H1 (cell line): ENCODE data around the gene RPS27. TPM values are rescaled to one million over a fixed set of nuclear protein-coding genes. Genes with fewer than 3 reads are reported as not detected.
A peak's percentile ranks its signal among the peaks of the same experiment; 100 is the strongest.

Source experiments
- CTCF ChIA-PET: fragments of 300-600 bp; sonication (Branson Sonifier 250); formaldehyde crosslinking; loops from one replicate; lab custom pipeline; 2021; ENCODE audit not compliant: partially characterized antibody; lab: Charles Lee
- POLR2A ChIA-PET: fragments of 300-600 bp; sonication (Branson Sonifier 250); formaldehyde crosslinking; loops from one replicate; lab custom pipeline; 2021; ENCODE audit warnings: inconsistent platforms; ENCODE audit not compliant: partially characterized antibody; lab: Charles Lee
- DNase-seq, 2 experiments: peaks; one replicate each; pipeline versions ENCODE4 v3.0.0 to v3.0.0-alpha.2; 2010 to 2022; ENCODE audit warnings: low spot score in 2 of 2, low read depth in 1 of 2, mixed read lengths in 1 of 2
- FAIRE-seq: peaks from 2 replicates; lab custom pipeline; 2011; peaks lifted over from hg19 to GRCh38; lab: Jason Lieb, UNC
- H2AFZ ChIP-seq: 2 replicates; pipeline ENCODE4 v1.8.1; 2012; ENCODE audit warnings: low read length, inconsistent platforms
- H2AK5ac ChIP-seq: 2 replicates; pipeline ENCODE4 v1.6.1; 2013; ENCODE audit warnings: low read depth, low read length
- H2BK120ac ChIP-seq: replicated peaks from 2 replicates; pipeline ENCODE3; 2013; ENCODE audit warnings: low read depth, low read length, inconsistent platforms
- H2BK12ac ChIP-seq: 2 replicates; pipeline ENCODE4 v1.6.1; 2013; ENCODE audit warnings: low read depth, low read length
- H2BK15ac ChIP-seq: 2 replicates; pipeline ENCODE4 v1.6.1; 2013; ENCODE audit warnings: low read length
- H2BK20ac ChIP-seq: 2 replicates; pipeline ENCODE4 v1.6.1; 2013; ENCODE audit warnings: low read length
- H2BK5ac ChIP-seq: 2 replicates; pipeline ENCODE4 v1.6.1; 2013; ENCODE audit warnings: low read depth, low read length
- H3K14ac ChIP-seq: 2 replicates; pipeline ENCODE4 v1.6.1; 2013; ENCODE audit warnings: inconsistent platforms; ENCODE audit not compliant: insufficient read length
- H3K18ac ChIP-seq: 2 replicates; pipeline ENCODE4 v1.6.1; 2013; ENCODE audit warnings: low read length; ENCODE audit errors: extremely low read depth
- H3K23ac ChIP-seq: 2 replicates; pipeline ENCODE4 v1.6.1; 2013; ENCODE audit warnings: inconsistent platforms; ENCODE audit not compliant: insufficient read length
- H3K23me2 ChIP-seq: 2 replicates; pipeline ENCODE4 v1.6.1; 2013; ENCODE audit warnings: low read depth, low read length
- H3K27ac ChIP-seq: 2 replicates; pipeline ENCODE4 v1.6.1; 2011; ENCODE audit warnings: low read depth, low read length, inconsistent platforms
- H3K27me3 ChIP-seq, 4 experiments: replicated peaks in 1 of 4; 1 replicate in 1 of 4; 2 replicates in 3 of 4; pipeline versions ENCODE4 v1.6.1 to v1.8.1; 2011 to 2013; ENCODE audit warnings: low read length in 3 of 4, mild to moderate bottlenecking in 3 of 4, inconsistent platforms in 2 of 4, mixed read lengths in 2 of 4, moderate library complexity in 1 of 4; ENCODE audit not compliant: control insufficient read depth in 3 of 4, insufficient read depth in 3 of 4; ENCODE audit errors: extremely low read depth in 1 of 4
- H3K36me3 ChIP-seq, 4 experiments: 2 replicates each; pipeline versions ENCODE4 v1.6.1 to v1.8.1; 2011 to 2013; ENCODE audit warnings: mild to moderate bottlenecking in 4 of 4, low read length in 3 of 4, moderate library complexity in 2 of 4, control low read depth in 1 of 4, inconsistent platforms in 1 of 4; ENCODE audit not compliant: insufficient read depth in 4 of 4, control insufficient read depth in 2 of 4
- H3K4ac ChIP-seq: replicated peaks from 2 replicates; pipeline ENCODE3; 2013; ENCODE audit warnings: low read length, low read depth, mixed read lengths, inconsistent platforms; ENCODE audit not compliant: insufficient read length
- H3K4me1 ChIP-seq, 4 experiments: replicated peaks in 1 of 4; 1 replicate in 1 of 4; 2 replicates in 3 of 4; pipeline versions ENCODE4 v1.6.1 to v1.8.1; 2011 to 2013; ENCODE audit warnings: low read length in 3 of 4, inconsistent platforms in 2 of 4, mixed read lengths in 1 of 4; ENCODE audit not compliant: insufficient read depth in 4 of 4, control insufficient read depth in 3 of 4
- H3K4me2 ChIP-seq, 2 experiments: 2 replicates each; pipeline versions ENCODE4 v1.6.1 to v1.8.1; 2011 to 2013; ENCODE audit warnings: low read depth in 2 of 2, low read length in 2 of 2, control low read depth in 1 of 2, inconsistent platforms in 1 of 2, mild to moderate bottlenecking in 1 of 2; ENCODE audit not compliant: insufficient read depth in 1 of 2
- H3K4me3 ChIP-seq, 4 experiments: fragments of 200-600, 300-600 bp in 1 of 4; sonication (generic), shearing (Covaris generic), sonication (Bioruptor Twin) in 1 of 4; 2 replicates each; pipeline versions ENCODE4 v1.5.1 to v1.8.1; 2011 to 2016; ENCODE audit warnings: low read length in 4 of 4, low read depth in 3 of 4, control low read depth in 2 of 4, inconsistent platforms in 2 of 4, mild to moderate bottlenecking in 2 of 4, mixed read lengths in 1 of 4, moderate library complexity in 1 of 4; ENCODE audit not compliant: insufficient read depth in 2 of 4; ENCODE audit errors: extremely low read depth in 1 of 4
- H3K56ac ChIP-seq: replicated peaks from 2 replicates; pipeline ENCODE3; 2013; ENCODE audit warnings: low read depth, mild to moderate bottlenecking, mixed read lengths, low read length, inconsistent platforms; ENCODE audit not compliant: insufficient read length
- H3K79me1 ChIP-seq: 2 replicates; pipeline ENCODE4 v1.6.1; 2013; ENCODE audit warnings: low read depth, low read length, control low read depth
- H3K79me2 ChIP-seq, 2 experiments: 2 replicates each; pipeline versions ENCODE4 v1.6.1 to v1.8.1; 2012 to 2013; ENCODE audit warnings: low read length in 2 of 2, mild to moderate bottlenecking in 2 of 2, inconsistent platforms in 1 of 2; ENCODE audit not compliant: insufficient read depth in 2 of 2, control insufficient read depth in 1 of 2
- H3K9ac ChIP-seq, 4 experiments: replicated peaks in 1 of 4; 1 replicate in 1 of 4; 2 replicates in 3 of 4; pipeline versions ENCODE4 v1.6.1 to v1.8.1; 2011 to 2013; ENCODE audit warnings: low read depth in 3 of 4, low read length in 3 of 4, control low read depth in 2 of 4, mild to moderate bottlenecking in 2 of 4, moderate library complexity in 2 of 4, inconsistent platforms in 1 of 4; ENCODE audit errors: extremely low read depth in 1 of 4
- H3K9me3 ChIP-seq, 2 experiments: 2 replicates each; pipeline versions ENCODE4 v1.6.1 to v1.8.1; 2012 to 2013; ENCODE audit warnings: mild to moderate bottlenecking in 2 of 2, moderate library complexity in 2 of 2, control low read depth in 1 of 2, inconsistent platforms in 1 of 2, low read depth in 1 of 2, low read length in 1 of 2, mixed read lengths in 1 of 2; ENCODE audit not compliant: insufficient read depth in 2 of 2
- H4K20me1 ChIP-seq, 2 experiments: replicated peaks in 1 of 2; 2 replicates each; pipeline versions ENCODE3 to v1.8.1; 2011 to 2013; ENCODE audit warnings: inconsistent platforms in 2 of 2, low read length in 2 of 2, mild to moderate bottlenecking in 1 of 2; ENCODE audit not compliant: insufficient read depth in 2 of 2, control insufficient read depth in 1 of 2
- H4K5ac ChIP-seq: 2 replicates; pipeline ENCODE4 v1.6.1; 2013; ENCODE audit warnings: low read length, low read depth, mixed read lengths, inconsistent platforms; ENCODE audit not compliant: insufficient read length
- H4K8ac ChIP-seq: 2 replicates; pipeline ENCODE4 v1.8.0; 2013; ENCODE audit warnings: mild to moderate bottlenecking, moderate library complexity, low read length, inconsistent platforms; ENCODE audit not compliant: insufficient read depth; ENCODE audit errors: extremely low read depth
- H4K91ac ChIP-seq: replicated peaks from 2 replicates; pipeline ENCODE3; 2013; ENCODE audit warnings: low read length, mixed read lengths, inconsistent platforms; ENCODE audit not compliant: insufficient read length
- CEBPB ChIP-seq: IDR thresholded peaks from 2 replicates; pipeline ENCODE4 v1.6.1; 2012; ENCODE audit warnings: low read depth, low read length
- HDAC2 ChIP-seq, 2 experiments: fragments of 300-600 bp in 1 of 2; sonication (generic) in 1 of 2; IDR thresholded peaks; 2 replicates each; pipeline ENCODE4 v1.6.1; 2011 to 2012; ENCODE audit warnings: low read depth in 2 of 2, low read length in 2 of 2, mild to moderate bottlenecking in 2 of 2, moderate library complexity in 2 of 2, borderline replicate concordance in 1 of 2, inconsistent platforms in 1 of 2
- MAX ChIP-seq: IDR thresholded peaks from 2 replicates; pipeline ENCODE4 v1.6.1; 2012; ENCODE audit warnings: inconsistent platforms
- RBBP5 ChIP-seq: IDR thresholded peaks from 2 replicates; pipeline ENCODE4 v1.7.1; 2012; ENCODE audit warnings: low read depth, mild to moderate bottlenecking, inconsistent platforms, low read length, moderate library complexity, borderline replicate concordance
- SIN3A ChIP-seq, 2 experiments: IDR thresholded peaks in 1 of 2; conservative IDR thresholded peaks in 1 of 2; 2 replicates each; pipeline ENCODE4 v1.6.1; 2011 to 2012; ENCODE audit warnings: low read length in 2 of 2, improper control_type of control experiment in 1 of 2, low read depth in 1 of 2, mild to moderate bottlenecking in 1 of 2
- SP1 ChIP-seq: IDR thresholded peaks from 2 replicates; pipeline ENCODE4 v1.6.1; 2011; ENCODE audit warnings: low read depth, low read length
- WGBS, 2 experiments: shearing (Covaris generic) in 1 of 2; methylation state at CpG; one replicate each; pipeline versions ENCODE4 v1.1.6 to v1.1.7; 2013 to 2015; ENCODE audit warnings: low lambda C conversion rate in 2 of 2, mixed read lengths in 2 of 2, inconsistent platforms in 1 of 2, low coverage in 1 of 2, missing lambda C conversion rate in 1 of 2; ENCODE audit not compliant: insufficient replicate concordance in 2 of 2, insufficient coverage in 1 of 2, insufficient read length in 1 of 2; ENCODE audit errors: extremely low coverage in 1 of 2, missing lambda C conversion rate in 1 of 2; 5-methylcytosine and 5-hydroxymethylcytosine counted together
- long read RNA-seq, 2 experiments: library from RNA in 1 of 2; library from capped mRNA in 1 of 2; stranded (forward); transcript quantifications; one replicate each; pipeline ENCODE4 v2.0.0, GENCODE V29; 2021; ENCODE audit warnings: inconsistent platforms in 1 of 2
- polyA minus RNA-seq, 3 experiments: library from RNA; depleted of rRNA, polyadenylated mRNA; stranded (reverse); fragments of >200 nt; gene quantifications; 1 replicate in 2 of 3; 2 replicates in 1 of 3; pipeline ENCODE4 v1.2.3, GENCODE V29; 2011
- polyA plus RNA-seq, 7 experiments: library from polyadenylated mRNA; depleted of rRNA in 3 of 7; stranded (reverse) in 5 of 7; unstranded in 2 of 7; fragments of >200 nt in 5 of 7; fragments of 200-250 nt in 2 of 7; gene quantifications; 1 replicate in 5 of 7; 2 replicates in 1 of 7; 4 replicates in 1 of 7; pipeline versions ENCODE4 v1.2.1 to v1.2.3, GENCODE V29; 2011 to 2013; ENCODE audit warnings: missing spikeins in 2 of 7, mixed read lengths in 2 of 7
- total RNA-seq: library from RNA; stranded (reverse); fragmentation: NEBNext Ultra II Directional; extraction: Animal tissue kit (Norgen Biotek cat#: 25700); gene quantifications from 2 replicates; pipeline ENCODE4 v1.2.1, GENCODE V29; 2021

The RPS27 gene
- total RNA-seq (1,810 and 1,941 TPM in 2 replicates), polyA plus RNA-seq (2011; rRNA removed) (2,224 and 3,155 TPM in 2 replicates), polyA minus RNA-seq (2011; rRNA and poly(A)+ RNA removed) (1,258 and 1,455 TPM in 2 replicates)
- polyA plus RNA-seq (2011; cell fraction: cytosol; rRNA removed): 4,692 TPM
- polyA plus RNA-seq (2011; cell fraction: nucleus; rRNA removed): 5,167 TPM
- 4,703 to 8,550 TPM (median 6,191 TPM) in 4 replicates for polyA plus RNA-seq (2012, experiment 1 of 2)
- 13,487 TPM for polyA plus RNA-seq (2012, experiment 2 of 2)
- 16,276 TPM for polyA plus RNA-seq (2013, experiment 1 of 2)
- polyA plus RNA-seq (2013, experiment 2 of 2): 16,165 TPM
- polyA minus RNA-seq (2011; cell fraction: cytosol; rRNA and poly(A)+ RNA removed): 747 TPM
- 1,846 TPM for polyA minus RNA-seq (2011; cell fraction: nucleus; rRNA and poly(A)+ RNA removed)
- long read RNA-seq, experiment 1, transcript RPS27-203 (3 exons, 496 nt): minor isoform, 13 of 602 reads
- long read RNA-seq, experiment 1, transcript RPS27-201 (4 exons, 359 nt): major isoform, 555 of 602 reads
- long read RNA-seq, experiment 1, transcript RPS27-204 (4 exons, 573 nt): minor isoform, 9 of 602 reads
- long read RNA-seq, experiment 1, partial matches to known transcripts: 11 of 602 reads
- long read RNA-seq, experiment 1, other reads (novel, unspliced or antisense): 14 of 602 reads
- long read RNA-seq, experiment 2, partial matches to known transcripts: 1 of 3 reads
- long read RNA-seq, experiment 2, other reads (novel, unspliced or antisense): 2 of 3 reads

GRCh38 chr1:153990468-153991150 is at the start of gene RPS27:
Gene RPS27, plus strand, starts transcription at chr1:153990762. Its CDS starts 35 bp downstream, at chr1:153990797.
- peak within 1 kb of the TSS; percentile 66 for H4K91ac ChIP-seq
- POLR2A ChIA-PET: interaction anchor here (0.6 to 13.2 kb wide), 119 partner anchors 11 to 470 kb away, joined by 3 to 454 read pairs (median 5); partner anchors contain the start of genes CREB3L4, CRTC2, DENND4B and GATAD2B
- H3K4ac ChIP-seq: peak within 1 kb of the TSS; percentile 27
- H2BK12ac ChIP-seq: no peak within 1 kb of the TSS; the same call in 1 of the 2 replicates
- peak within 1 kb of the TSS; percentile 71 for H4K5ac ChIP-seq
- 2% methylated on average over 36 of the region's 36 CpGs; no CpG with 5 or more reads in 1 of the 2 experiments for WGBS, 2 experiments
- H2AFZ ChIP-seq: peak within 1 kb of the TSS; percentile 31; the same call in 1 of the 2 replicates
- no peak within 1 kb of the TSS for H2BK15ac ChIP-seq
- H4K20me1 ChIP-seq: peaks cover 0 to 6% of the 10 kb centered on the region in 2 experiments
- CTCF ChIA-PET: interaction anchor here (0.6 to 1.9 kb wide), 9 partner anchors 9 to 194 kb away, joined by 3 to 7 read pairs (median 4); partner anchors contain the start of genes CREB3L4 and JTB
- DNase-seq (peak; percentile 86 to 93), FAIRE-seq (peak; percentile 73)
- peak within 1 kb of the TSS; percentile 89 for H3K56ac ChIP-seq
- peaks cover 11% of the 10 kb centered on the region for H3K23me2 ChIP-seq
- H4K8ac ChIP-seq: peak within 1 kb of the TSS; percentile 98; the same call in 1 of the 2 replicates
- no peak within 1 kb of the TSS for H2BK20ac ChIP-seq
- no peak within 1 kb of the TSS for H2AK5ac ChIP-seq
- peak within 1 kb of the TSS; percentile 85 for H3K18ac ChIP-seq
- no peaks in the 10 kb centered on the region for H3K79me1 ChIP-seq
- peaks cover 0 to 22% of the 10 kb centered on the region in 2 experiments; a peak in 3 of 4 replicates for H3K79me2 ChIP-seq
- peaks cover 0 to 8% (median 3%) of the 10 kb centered on the region in 4 experiments; a peak in 4 of 7 replicates for H3K4me1 ChIP-seq
- H3K27me3 ChIP-seq: no peaks in the 10 kb centered on the region
- H3K27ac ChIP-seq: peak within 1 kb of the TSS; percentile 95
- H3K4me3 ChIP-seq: peak within 1 kb of the TSS; percentile 78 to 95 (median 87)
- H3K9me3 ChIP-seq: peaks cover 0 to 2% of the 10 kb centered on the region in 2 experiments; a peak in 1 of 4 replicates
- H3K4me2 ChIP-seq: peak within 1 kb of the TSS; percentile 75 to 91
- no peak within 1 kb of the TSS for H2BK120ac ChIP-seq
- H3K9ac ChIP-seq: peak within 1 kb of the TSS; percentile 91 to 100 (median 98)
- H3K36me3 ChIP-seq: peaks cover 14 to 42% (median 27%) of the 10 kb centered on the region in 4 experiments
- peak within 1 kb of the TSS; percentile 90 for H2BK5ac ChIP-seq
- H3K23ac ChIP-seq: no peak within 1 kb of the TSS
- no peak within 1 kb of the TSS for H3K14ac ChIP-seq
- peak; percentile 69; the same call in 1 of the 2 replicates for TF ChIP-seq SP1
- no peak for TF ChIP-seq RBBP5
- peak in 1 of 2 experiments; percentile 65; a peak in 1 of 4 replicates for TF ChIP-seq HDAC2 (IDR thresholded peaks at IDR 0.05; ENCODE audit: borderline replicate concordance in 1 of 2, low read depth in 2 of 2, low read length in 2 of 2)
- no peak for TF ChIP-seq MAX
- TF ChIP-seq SIN3A (conservative IDR thresholded peaks at IDR 0.05 in 1 of 2, IDR thresholded peaks at IDR 0.05 in 1 of 2; ENCODE audit: low read depth in 1 of 2, low read length in 2 of 2): peak; percentile 79 to 92; a peak in 3 of 4 replicates
- TF ChIP-seq CEBPB: peak; percentile 85
